ENCODE data around the gene BAMBI. TPM values are rescaled to one million over a fixed set of nuclear protein-coding genes. Genes with fewer than 3 reads are reported as not detected.

BAMBI gene
- 1 to 10 TPM in 2 of 5 donors, under 1 TPM in 3; 0.16 to 2.3 (median 0.41) TPM for total RNA-seq
- total RNA-seq (2013), result 0.53 TPM
- 0.09 to 6.3 (median 0.55) reads per million in 29 experiments for total RNA-seq

GRCh38 chr10:28676968-28677887, at the start of gene BAMBI:
TSS of gene BAMBI (plus strand) at chr10:28677521. CDS start at chr10:28677898, 377 bp downstream.
- WGBS (ENCODE audit: insufficient coverage), result under 1% methylated on average over 116 of the region's 120 CpGs
- Mint-ChIP-seq H3K27ac (peak within 1 kb of the TSS in 1 of 2 donors; percentile 49), H3K36me3 (no peaks in the 10 kb centered on the region), H3K27me3 (peaks cover 52 to 67% of the 10 kb centered on the region in 2 donors), H3K4me3 (peak within 1 kb of the TSS; percentile 77 to 83 (median 78)), H3K9me3 (no peaks in the 10 kb centered on the region), H3K4me1 (peaks cover 27 to 28% (median 27%) of the 10 kb centered on the region in 3 donors)
- Histone ChIP-seq H3K4me1 (ENCODE audit: control insufficient read depth in 1 of 2, extremely low read depth in 1 of 2, insufficient read depth in 2 of 2, low read length in 2 of 2) (peaks cover 19 to 29% of the 10 kb centered on the region in 2 experiments), H3K27me3 (replicated peaks in 1 of 2; ENCODE audit: control insufficient read depth in 2 of 2, extremely low read depth in 1 of 2, insufficient read depth in 2 of 2, low read length in 1 of 2) (peaks cover 24 to 48% of the 10 kb centered on the region in 2 experiments), H3K9me3 (no peaks in the 10 kb centered on the region), H3K27ac (ENCODE audit: low read length) (no peak within 1 kb of the TSS), H3K36me3 (ENCODE audit: control insufficient read depth in 2 of 2, extremely low read depth in 1 of 2, insufficient read depth in 1 of 2, low read length in 1 of 2) (no peaks in the 10 kb centered on the region), H3K4me3 (ENCODE audit: control insufficient read depth in 1 of 2, extremely low read depth in 1 of 2, low read length in 1 of 2) (peak within 1 kb of the TSS; percentile 56 to 75)
- POLR2A ChIA-PET, result no interaction called here
- ATAC-seq (replicated peaks in 1 of 4) (peak; percentile 96 to 98 (median 97)), DNase-seq (peak; percentile 71 to 94 (median 86))
- CTCF ChIA-PET, result interaction anchor here (0.6 to 1.2 kb wide), 3 partner anchors 10 to 426 kb away, joined by 3 to 6 read pairs (median 5); no protein-coding TSS in a partner anchor

GRCh38 chr10:28628184-28628893, 49.0 kb upstream of the BAMBI start:
- H3K9me3 Mint-ChIP-seq, result no peaks in the 10 kb centered on the region
- no peaks in the 10 kb centered on the region for H3K36me3 ChIP-seq (ENCODE audit: control insufficient read depth in 2 of 2, extremely low read depth in 1 of 2, insufficient read depth in 1 of 2, low read length in 1 of 2)
- DNase-seq (peak in 34 of 35 experiments; percentile 3 to 79 (median 50)), ATAC-seq (replicated peaks in 1 of 4) (peak; percentile 59 to 78 (median 74))
- H3K36me3 Mint-ChIP-seq, result no peaks in the 10 kb centered on the region
- no peak overlapping the region for H3K27ac Mint-ChIP-seq
- 20% methylated on average over 2 of the region's 15 CpGs for WGBS (ENCODE audit: insufficient coverage)
- peaks cover 26% of the 10 kb centered on the region in 2 donors for H3K27me3 Mint-ChIP-seq
- no peak overlapping the region for H3K4me3 ChIP-seq (ENCODE audit: control insufficient read depth in 1 of 2, extremely low read depth in 1 of 2, low read length in 1 of 2)
- no peaks in the 10 kb centered on the region for H3K9me3 ChIP-seq
- peaks cover 0 to 24% of the 10 kb centered on the region in 2 experiments for H3K27me3 ChIP-seq (replicated peaks in 1 of 2; ENCODE audit: control insufficient read depth in 2 of 2, extremely low read depth in 1 of 2, insufficient read depth in 2 of 2, low read length in 1 of 2)
- ChIA-PET POLR2A (interaction anchor here in 1 of 2 donors (0.5 kb wide), 1 partner anchor 17 kb away, joined by 5 read pairs; no protein-coding TSS in a partner anchor), CTCF (interaction anchor here (0.6 to 1.5 kb wide), 8 partner anchors 9 to 1474 kb away, joined by 3 to 8 read pairs (median 4); partner anchors contain the start of gene YME1L1 (in 1 of the 2))
- H3K4me1 Mint-ChIP-seq, result peaks cover 7 to 9% (median 8%) of the 10 kb centered on the region in 3 donors
- peaks cover 0 to 7% of the 10 kb centered on the region in 2 experiments for H3K4me1 ChIP-seq (ENCODE audit: control insufficient read depth in 1 of 2, extremely low read depth in 1 of 2, insufficient read depth in 2 of 2, low read length in 2 of 2)
- no peak overlapping the region for H3K4me3 Mint-ChIP-seq
- no peak overlapping the region for H3K27ac ChIP-seq (ENCODE audit: low read length)

GRCh38 chr10:28631896-28632583, 45.3 kb upstream of the BAMBI start:
- Mint-ChIP-seq H3K27me3 (peaks cover 37 to 45% of the 10 kb centered on the region in 2 donors), H3K4me1 (peaks cover 7 to 9% (median 8%) of the 10 kb centered on the region in 3 donors), H3K4me3 (no peak overlapping the region), H3K36me3 (no peaks in the 10 kb centered on the region), H3K27ac (no peak overlapping the region), H3K9me3 (no peaks in the 10 kb centered on the region)
- POLR2A ChIA-PET, result interaction anchor here in 1 of 2 donors (0.6 kb wide), 1 partner anchor 17 kb away, joined by 4 read pairs; no protein-coding TSS in a partner anchor
- CTCF ChIA-PET, result interaction anchor here in 1 of 2 donors (0.6 kb wide), 2 partner anchors 391 to 675 kb away, joined by 3 to 5 read pairs; no protein-coding TSS in a partner anchor
- H3K27ac ChIP-seq (ENCODE audit: low read length), result no peak overlapping the region
- no peaks in the 10 kb centered on the region for H3K36me3 ChIP-seq (ENCODE audit: control insufficient read depth in 2 of 2, extremely low read depth in 1 of 2, insufficient read depth in 1 of 2, low read length in 1 of 2)
- DNase-seq (no peak), ATAC-seq (replicated peaks in 1 of 4) (no peak)
- peaks cover 0 to 35% of the 10 kb centered on the region in 2 experiments for H3K27me3 ChIP-seq (replicated peaks in 1 of 2; ENCODE audit: control insufficient read depth in 2 of 2, extremely low read depth in 1 of 2, insufficient read depth in 2 of 2, low read length in 1 of 2)
- H3K9me3 ChIP-seq, result no peaks in the 10 kb centered on the region
- H3K4me3 ChIP-seq (ENCODE audit: control insufficient read depth in 1 of 2, extremely low read depth in 1 of 2, low read length in 1 of 2), result no peak overlapping the region
- 67% methylated on average over 1 of the region's 5 CpGs for WGBS (ENCODE audit: insufficient coverage)
- H3K4me1 ChIP-seq (ENCODE audit: control insufficient read depth in 1 of 2, extremely low read depth in 1 of 2, insufficient read depth in 2 of 2, low read length in 2 of 2), result peaks cover 0 to 7% of the 10 kb centered on the region in 2 experiments

- no peaks in the 10 kb centered on the region for H3K36me3 ChIP-seq (ENCODE audit: control insufficient read depth in 2 of 2, extremely low read depth in 1 of 2, insufficient read depth in 1 of 2, low read length in 1 of 2)
- Mint-ChIP-seq H3K4me3 (no peak overlapping the region), H3K27me3 (peaks cover 37 to 41% of the 10 kb centered on the region in 2 donors), H3K9me3 (peaks cover 0 to 3% (median 3%) of the 10 kb centered on the region in 3 donors), H3K4me1 (peaks cover 7 to 9% (median 8%) of the 10 kb centered on the region in 3 donors), H3K36me3 (no peaks in the 10 kb centered on the region), H3K27ac (no peak overlapping the region)
- CTCF ChIA-PET, result interaction anchor here in 1 of 2 donors (0.6 kb wide), 1 partner anchor 674 kb away, joined by 5 read pairs; no protein-coding TSS in a partner anchor
- no peak overlapping the region for H3K4me3 ChIP-seq (ENCODE audit: control insufficient read depth in 1 of 2, extremely low read depth in 1 of 2, low read length in 1 of 2)
- ATAC-seq (replicated peaks in 1 of 4), result no peak
- no peaks in the 10 kb centered on the region for H3K9me3 ChIP-seq
- whole genome bisulfite sequencing (ENCODE audit: insufficient coverage), result no CpG with 5 or more reads among the region's 1 CpG
- peaks cover 0 to 35% of the 10 kb centered on the region in 2 experiments for H3K27me3 ChIP-seq (replicated peaks in 1 of 2; ENCODE audit: control insufficient read depth in 2 of 2, extremely low read depth in 1 of 2, insufficient read depth in 2 of 2, low read length in 1 of 2)
- H3K27ac ChIP-seq (ENCODE audit: low read length), result no peak overlapping the region
- peaks cover 0 to 7% of the 10 kb centered on the region in 2 experiments for H3K4me1 ChIP-seq (ENCODE audit: control insufficient read depth in 1 of 2, extremely low read depth in 1 of 2, insufficient read depth in 2 of 2, low read length in 2 of 2)
- POLR2A ChIA-PET, result interaction anchor here in 1 of 2 donors (0.6 kb wide), 1 partner anchor 16 kb away, joined by 4 read pairs; no protein-coding TSS in a partner anchor
- DNase-seq, result no peak
Observed at GRCh38 chr10:28632584-28632945, 44.8 kb upstream of the BAMBI start.

GRCh38 chr10:28633750-28634149, 43.6 kb upstream of the BAMBI start:
- no peaks in the 10 kb centered on the region for H3K4me1 ChIP-seq (ENCODE audit: control insufficient read depth in 1 of 2, extremely low read depth in 1 of 2, insufficient read depth in 2 of 2, low read length in 2 of 2)
- ChIA-PET CTCF (no interaction called here), POLR2A (no interaction called here)
- peaks cover 0 to 31% of the 10 kb centered on the region in 2 experiments for H3K27me3 ChIP-seq (replicated peaks in 1 of 2; ENCODE audit: control insufficient read depth in 2 of 2, extremely low read depth in 1 of 2, insufficient read depth in 2 of 2, low read length in 1 of 2)
- H3K4me3 ChIP-seq (ENCODE audit: control insufficient read depth in 1 of 2, extremely low read depth in 1 of 2, low read length in 1 of 2), result no peak overlapping the region
- Mint-ChIP-seq H3K36me3 (no peaks in the 10 kb centered on the region), H3K27me3 (peaks cover 29 to 38% of the 10 kb centered on the region in 2 donors), H3K4me1 (peaks cover 0 to under 1% (median under 1%) of the 10 kb centered on the region in 3 donors), H3K27ac (no peak overlapping the region), H3K9me3 (peaks cover 0 to 7% (median 7%) of the 10 kb centered on the region in 3 donors), H3K4me3 (no peak overlapping the region)
- no peaks in the 10 kb centered on the region for H3K9me3 ChIP-seq
- DNase-seq (no peak), ATAC-seq (replicated peaks in 1 of 4) (no peak)
- 96% methylated on average over 4 of the region's 6 CpGs for WGBS (ENCODE audit: insufficient coverage)
- no peaks in the 10 kb centered on the region for H3K36me3 ChIP-seq (ENCODE audit: control insufficient read depth in 2 of 2, extremely low read depth in 1 of 2, insufficient read depth in 1 of 2, low read length in 1 of 2)
- H3K27ac ChIP-seq (ENCODE audit: low read length), result no peak overlapping the region
